H9 (cell line): ENCODE results near the gene AQP7. TPM values are rescaled to one million over a fixed set of nuclear protein-coding genes. Genes with fewer than 3 reads are reported as not detected.
"Not testable (repeated sequence)": the region's sequence is repeated elsewhere in the genome, so short reads cannot be mapped to it uniquely, and the experiment has no call there.

Source experiments
- DNase-seq: peaks from one replicate; pipeline ENCODE4 v3.0.0-alpha.2; 2017
- H2AFZ ChIP-seq: one replicate; pipeline ENCODE4 v1.6.1; 2013; ENCODE audit warnings: mild to moderate bottlenecking, low read length, control low read depth, moderate library complexity
- H2AK5ac ChIP-seq: 2 replicates; pipeline ENCODE4 v1.6.1; 2013; ENCODE audit warnings: low read length, control low read depth, mixed read lengths; ENCODE audit not compliant: insufficient read length
- H2BK120ac ChIP-seq: one replicate; pipeline ENCODE4 v1.6.1; 2013; ENCODE audit warnings: low read depth, mild to moderate bottlenecking, low read length, control low read depth, inconsistent platforms; ENCODE audit not compliant: poor library complexity, severe bottlenecking
- H2BK12ac ChIP-seq: 2 replicates; pipeline ENCODE4 v1.6.1; 2013; ENCODE audit warnings: low read length, control low read depth, mixed read lengths, low read depth; ENCODE audit not compliant: insufficient read length
- H2BK15ac ChIP-seq: 2 replicates; pipeline ENCODE4 v1.6.1; 2013; ENCODE audit warnings: low read depth, low read length, control low read depth
- H2BK20ac ChIP-seq: one replicate; pipeline ENCODE4 v1.6.1; 2013; ENCODE audit warnings: low read depth, mild to moderate bottlenecking, low read length, control low read depth, inconsistent platforms; ENCODE audit not compliant: poor library complexity, severe bottlenecking
- H2BK5ac ChIP-seq: 2 replicates; pipeline ENCODE4 v1.6.1; 2013; ENCODE audit warnings: low read length, control low read depth, mixed read lengths; ENCODE audit not compliant: insufficient read length
- H3K14ac ChIP-seq: 2 replicates; pipeline ENCODE4 v1.6.1; 2013; ENCODE audit warnings: low read length, control low read depth; ENCODE audit not compliant: insufficient read depth
- H3K18ac ChIP-seq: 2 replicates; pipeline ENCODE4 v1.6.1; 2013; ENCODE audit warnings: low read depth, mild to moderate bottlenecking, mixed read lengths, low read length, control low read depth; ENCODE audit not compliant: insufficient read length
- H3K23ac ChIP-seq: 2 replicates; pipeline ENCODE4 v1.6.1; 2013; ENCODE audit warnings: low read length, control low read depth, mixed read lengths, low read depth; ENCODE audit not compliant: insufficient read length
- H3K23me2 ChIP-seq: 2 replicates; pipeline ENCODE4 v1.6.1; 2013; ENCODE audit warnings: low read depth, mild to moderate bottlenecking, mixed read lengths, low read length, control low read depth; ENCODE audit not compliant: insufficient read length, poor library complexity, severe bottlenecking
- H3K27ac ChIP-seq: 2 replicates; pipeline ENCODE4 v1.5.1; 2013; ENCODE audit warnings: low read length, control low read depth, mixed read lengths, low read depth; ENCODE audit not compliant: insufficient read length
- H3K27me3 ChIP-seq: 2 replicates; pipeline ENCODE4 v1.6.1; 2013; ENCODE audit warnings: low read length, control low read depth, inconsistent platforms; ENCODE audit not compliant: insufficient read depth
- H3K4ac ChIP-seq: 2 replicates; pipeline ENCODE4 v1.6.1; 2013; ENCODE audit warnings: low read depth, mild to moderate bottlenecking, control low read depth, inconsistent platforms, low read length, moderate library complexity
- H3K4me1 ChIP-seq: 2 replicates; pipeline ENCODE4 v1.6.1; 2013; ENCODE audit warnings: low read length, control low read depth, inconsistent platforms; ENCODE audit not compliant: insufficient read depth
- H3K4me2 ChIP-seq: 2 replicates; pipeline ENCODE4 v1.6.1; 2013; ENCODE audit warnings: low read length, control low read depth, mixed read lengths; ENCODE audit not compliant: insufficient read length, insufficient read depth
- H3K56ac ChIP-seq: 2 replicates; pipeline ENCODE4 v1.6.1; 2013; ENCODE audit warnings: low read depth, mild to moderate bottlenecking, mixed read lengths, low read length, control low read depth; ENCODE audit not compliant: insufficient read length
- H3K79me1 ChIP-seq: 2 replicates; pipeline ENCODE4 v1.6.1; 2013; ENCODE audit warnings: low read depth, mild to moderate bottlenecking, moderate library complexity, low read length, control low read depth, inconsistent platforms; ENCODE audit not compliant: insufficient read depth, poor library complexity, severe bottlenecking
- H3K79me2 ChIP-seq: 2 replicates; pipeline ENCODE4 v1.6.1; 2013; ENCODE audit warnings: low read length, control low read depth, inconsistent platforms; ENCODE audit not compliant: insufficient read depth
- H3K9ac ChIP-seq: 2 replicates; pipeline ENCODE4 v1.6.1; 2013; ENCODE audit warnings: low read length, control low read depth, mixed read lengths; ENCODE audit not compliant: insufficient read length; ENCODE audit errors: extremely low read depth
- H3K9me3 ChIP-seq: one replicate; pipeline ENCODE4 v1.6.1; 2013; ENCODE audit warnings: low read depth, low read length, inconsistent platforms; ENCODE audit not compliant: control insufficient read depth
- H3T11ph ChIP-seq: one replicate; pipeline ENCODE4 v1.6.1; 2013; ENCODE audit warnings: mild to moderate bottlenecking, low read length, control low read depth, inconsistent platforms
- H4K20me1 ChIP-seq: one replicate; pipeline ENCODE4 v1.6.1; 2013; ENCODE audit not compliant: control insufficient read depth, insufficient read length, insufficient read depth
- H4K5ac ChIP-seq: 2 replicates; pipeline ENCODE4 v1.6.1; 2013; ENCODE audit warnings: low read depth, mild to moderate bottlenecking, mixed read lengths, low read length, control low read depth; ENCODE audit not compliant: insufficient read length
- H4K8ac ChIP-seq: replicated peaks from 2 replicates; pipeline ENCODE4 v1.6.1; 2013; ENCODE audit warnings: low read length, control low read depth, mixed read lengths, low read depth; ENCODE audit not compliant: insufficient read length
- H4K91ac ChIP-seq: 2 replicates; pipeline ENCODE4 v1.6.1; 2013; ENCODE audit warnings: low read depth, mild to moderate bottlenecking, moderate library complexity, mixed read lengths, low read length, control low read depth; ENCODE audit not compliant: insufficient read length
- H3K27ac Mint-ChIP-seq, 3 experiments: 2 replicates in 2 of 3; 3 replicates in 1 of 3; pipeline ENCODE4 v1.8.0; 2020 to 2021; ENCODE audit warnings: mixed read lengths in 3 of 3, mild to moderate bottlenecking in 1 of 3, moderate library complexity in 1 of 3
- H3K27me3 Mint-ChIP-seq: 2 replicates; pipeline ENCODE4 v1.8.0; 2021; ENCODE audit warnings: low read depth, mild to moderate bottlenecking, moderate library complexity, mixed read lengths
- H3K36me3 Mint-ChIP-seq, 3 experiments: 2 replicates in 2 of 3; 3 replicates in 1 of 3; pipeline ENCODE4 v1.8.0; 2020 to 2021; ENCODE audit warnings: low read depth in 3 of 3, mixed read lengths in 3 of 3; ENCODE audit not compliant: insufficient read depth in 1 of 3
- H3K4me1 Mint-ChIP-seq, 2 experiments: 2 replicates each; pipeline ENCODE4 v1.8.0; 2020; ENCODE audit warnings: mixed read lengths in 2 of 2
- H3K4me3 Mint-ChIP-seq, 2 experiments: 2 replicates in 1 of 2; 3 replicates in 1 of 2; pipeline ENCODE4 v1.8.0; 2020 to 2021; ENCODE audit warnings: mild to moderate bottlenecking in 2 of 2, mixed read lengths in 2 of 2, moderate library complexity in 1 of 2
- H3K9me3 Mint-ChIP-seq, 2 experiments: 2 replicates in 1 of 2; 3 replicates in 1 of 2; pipeline ENCODE4 v1.8.0; 2020; ENCODE audit warnings: mild to moderate bottlenecking in 2 of 2, mixed read lengths in 2 of 2, moderate library complexity in 1 of 2
- WGBS: extraction: QIAGEN DNeasy Blood & Tissue Kit; methylation state at CpG from one replicate; pipeline ENCODE4 v1.1.7; 2013; ENCODE audit warnings: missing lambda C conversion rate, low lambda C conversion rate, mixed read lengths; ENCODE audit not compliant: insufficient read length; ENCODE audit errors: extremely low coverage; 5-methylcytosine and 5-hydroxymethylcytosine counted together
- total RNA-seq: library from RNA; stranded (reverse); gene quantifications from 2 replicates; pipeline ENCODE4 v1.2.1, GENCODE V29; 2021
- TF ChIP-seq, protein P1 (sequence below): fragments of 200-600 bp; sonication (generic); conservative IDR thresholded peaks from 3 replicates; pipeline ENCODE4 v1.8.0; 2021; ENCODE audit warnings: antibody characterized with exemption, mild to moderate bottlenecking

The AQP7 gene
- total RNA-seq, 1 experiment from 2014 or later: not detected

DNA sequence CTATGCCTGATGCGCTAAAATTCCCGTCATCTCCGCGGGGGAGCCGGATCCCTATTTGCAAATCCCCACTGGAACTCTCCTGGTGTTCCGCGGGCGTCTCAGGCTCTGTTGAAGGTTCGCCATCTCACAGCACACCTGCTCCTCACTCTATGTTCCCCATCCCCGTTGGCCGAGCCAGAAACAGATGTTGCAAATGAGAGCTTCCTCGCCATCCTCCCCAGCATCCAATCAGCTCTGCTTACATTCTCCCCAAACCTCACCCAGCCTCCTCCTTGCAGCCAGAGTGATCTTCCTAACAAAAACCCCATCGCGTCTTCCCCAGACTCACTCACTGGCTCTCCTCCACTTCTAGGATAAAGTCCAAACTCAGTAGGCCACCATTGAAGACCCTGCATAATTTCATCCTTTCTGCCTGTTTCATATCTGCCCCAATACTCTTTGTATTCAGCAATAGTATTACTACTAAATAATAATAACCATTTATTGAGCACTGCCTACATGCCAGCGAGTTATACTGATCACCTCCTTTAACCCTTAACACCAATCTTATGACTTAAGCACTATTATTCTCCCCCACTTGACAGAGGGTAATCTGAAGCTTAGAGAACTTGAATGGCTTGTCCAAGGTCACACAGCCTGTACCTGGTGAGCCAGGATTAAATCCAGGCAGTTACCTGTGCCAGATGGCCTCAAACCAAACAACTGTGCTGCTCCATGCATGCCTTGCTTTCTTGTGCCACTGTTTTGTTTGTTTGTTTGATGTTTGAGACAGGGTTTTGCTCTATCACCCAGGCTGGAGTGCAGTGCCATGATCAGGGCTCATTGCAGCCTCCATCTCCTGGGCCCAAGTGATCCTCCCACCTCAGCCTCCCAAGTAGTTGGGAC, 14.0 kb downstream of the AQP7 start:
- H4K20me1 ChIP-seq: no peaks in the 10 kb centered on the region
- no peaks in the 10 kb centered on the region for H3K9me3 ChIP-seq
- H3K23ac ChIP-seq: no peak overlapping the region
- no peak overlapping the region for H2BK15ac ChIP-seq
- Mint-ChIP-seq H3K4me3 (no peak overlapping the region; a peak in 1 of 5 replicates), H3K27ac (peak overlapping the region in 2 of 3 experiments; percentile 42 to 50; a peak in 2 of 7 replicates), H3K4me1 (peaks cover 21 to 35% of the 10 kb centered on the region in 2 experiments), H3K9me3 (no peaks in the 10 kb centered on the region; a peak in 1 of 5 replicates), H3K36me3 (no peaks in the 10 kb centered on the region), H3K27me3 (peaks cover 7% of the 10 kb centered on the region)
- no peak overlapping the region for H3K4ac ChIP-seq
- H3K14ac ChIP-seq: no peak overlapping the region
- H2BK120ac ChIP-seq: no peak overlapping the region
- H3K4me2 ChIP-seq: no peak overlapping the region
- no peak overlapping the region for H3K56ac ChIP-seq
- no peak overlapping the region for H4K8ac ChIP-seq
- no peak overlapping the region for H2BK5ac ChIP-seq
- TF ChIP-seq, protein P1, sequence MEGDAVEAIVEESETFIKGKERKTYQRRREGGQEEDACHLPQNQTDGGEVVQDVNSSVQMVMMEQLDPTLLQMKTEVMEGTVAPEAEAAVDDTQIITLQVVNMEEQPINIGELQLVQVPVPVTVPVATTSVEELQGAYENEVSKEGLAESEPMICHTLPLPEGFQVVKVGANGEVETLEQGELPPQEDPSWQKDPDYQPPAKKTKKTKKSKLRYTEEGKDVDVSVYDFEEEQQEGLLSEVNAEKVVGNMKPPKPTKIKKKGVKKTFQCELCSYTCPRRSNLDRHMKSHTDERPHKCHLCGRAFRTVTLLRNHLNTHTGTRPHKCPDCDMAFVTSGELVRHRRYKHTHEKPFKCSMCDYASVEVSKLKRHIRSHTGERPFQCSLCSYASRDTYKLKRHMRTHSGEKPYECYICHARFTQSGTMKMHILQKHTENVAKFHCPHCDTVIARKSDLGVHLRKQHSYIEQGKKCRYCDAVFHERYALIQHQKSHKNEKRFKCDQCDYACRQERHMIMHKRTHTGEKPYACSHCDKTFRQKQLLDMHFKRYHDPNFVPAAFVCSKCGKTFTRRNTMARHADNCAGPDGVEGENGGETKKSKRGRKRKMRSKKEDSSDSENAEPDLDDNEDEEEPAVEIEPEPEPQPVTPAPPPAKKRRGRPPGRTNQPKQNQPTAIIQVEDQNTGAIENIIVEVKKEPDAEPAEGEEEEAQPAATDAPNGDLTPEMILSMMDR: no peak
- no peak overlapping the region for H3K9ac ChIP-seq
- no peak overlapping the region for H4K5ac ChIP-seq
- H3T11ph ChIP-seq: no peak overlapping the region
- WGBS: no CpG with 5 or more reads among the region's 15 CpGs
- H3K23me2 ChIP-seq: no peaks in the 10 kb centered on the region
- no peak overlapping the region for H2BK20ac ChIP-seq
- H2AK5ac ChIP-seq: no peak overlapping the region
- no peak overlapping the region for H3K18ac ChIP-seq
- no peaks in the 10 kb centered on the region for H3K79me1 ChIP-seq
- H3K79me2 ChIP-seq: no peaks in the 10 kb centered on the region
- H2AFZ ChIP-seq: no peak overlapping the region
- no peak overlapping the region for H3K27ac ChIP-seq
- DNase-seq: no peak
- H3K4me1 ChIP-seq: no peaks in the 10 kb centered on the region; the same call in 1 of the 2 replicates
- no peaks in the 10 kb centered on the region for H3K27me3 ChIP-seq
- no peak overlapping the region for H2BK12ac ChIP-seq
- H4K91ac ChIP-seq: no peak overlapping the region

DNA sequence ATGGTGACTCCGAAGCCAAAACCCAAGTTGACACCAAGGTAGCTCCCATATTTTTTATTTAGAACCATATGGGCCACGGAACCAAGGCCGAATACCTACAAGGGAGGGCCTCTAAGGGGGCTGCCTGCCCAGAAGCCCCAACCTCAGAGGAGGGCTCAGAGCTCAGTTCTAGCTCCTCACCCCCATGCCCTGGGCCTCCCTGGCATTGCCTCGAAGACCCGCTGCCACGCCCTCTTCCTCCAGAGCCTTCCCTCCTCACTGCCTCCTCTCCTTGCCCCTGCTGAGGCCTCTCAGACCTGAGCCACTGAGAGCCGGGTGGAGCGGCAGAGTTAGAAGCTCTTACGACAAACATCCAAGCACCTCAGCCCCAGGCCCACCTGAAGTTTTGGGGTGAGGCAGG, 15.4 kb downstream of the AQP7 start:
- H2BK12ac ChIP-seq, H3T11ph ChIP-seq, H3K9me3 ChIP-seq, H2AK5ac ChIP-seq, DNase-seq, H3K4ac ChIP-seq, H4K91ac ChIP-seq, H4K8ac ChIP-seq, H4K20me1 ChIP-seq, H3K14ac ChIP-seq, H3K56ac ChIP-seq, H3K23me2 ChIP-seq, H3K9me3 Mint-ChIP-seq, H2BK120ac ChIP-seq, H3K4me1 ChIP-seq, H3K36me3 Mint-ChIP-seq, H3K9ac ChIP-seq, H2BK5ac ChIP-seq, H2BK20ac ChIP-seq, H3K27me3 ChIP-seq, H2BK15ac ChIP-seq, H4K5ac ChIP-seq, H3K27me3 Mint-ChIP-seq, H3K79me1 ChIP-seq, H3K27ac Mint-ChIP-seq, H2AFZ ChIP-seq, H3K23ac ChIP-seq, H3K4me3 Mint-ChIP-seq, H3K18ac ChIP-seq, H3K27ac ChIP-seq, H3K4me2 ChIP-seq, H3K79me2 ChIP-seq: not testable (repeated sequence)
- peaks cover 21 to 42% of the 10 kb centered on the region in 2 experiments for H3K4me1 Mint-ChIP-seq
- no CpG with 5 or more reads among the region's 9 CpGs for WGBS
